Measurements from ENCODE around the gene ADCY3.

GRCh38 chr2:24832931-24833701 lies 86.9 kb downstream of the ADCY3 start:
- TF ChIP-seq, protein P1, sequence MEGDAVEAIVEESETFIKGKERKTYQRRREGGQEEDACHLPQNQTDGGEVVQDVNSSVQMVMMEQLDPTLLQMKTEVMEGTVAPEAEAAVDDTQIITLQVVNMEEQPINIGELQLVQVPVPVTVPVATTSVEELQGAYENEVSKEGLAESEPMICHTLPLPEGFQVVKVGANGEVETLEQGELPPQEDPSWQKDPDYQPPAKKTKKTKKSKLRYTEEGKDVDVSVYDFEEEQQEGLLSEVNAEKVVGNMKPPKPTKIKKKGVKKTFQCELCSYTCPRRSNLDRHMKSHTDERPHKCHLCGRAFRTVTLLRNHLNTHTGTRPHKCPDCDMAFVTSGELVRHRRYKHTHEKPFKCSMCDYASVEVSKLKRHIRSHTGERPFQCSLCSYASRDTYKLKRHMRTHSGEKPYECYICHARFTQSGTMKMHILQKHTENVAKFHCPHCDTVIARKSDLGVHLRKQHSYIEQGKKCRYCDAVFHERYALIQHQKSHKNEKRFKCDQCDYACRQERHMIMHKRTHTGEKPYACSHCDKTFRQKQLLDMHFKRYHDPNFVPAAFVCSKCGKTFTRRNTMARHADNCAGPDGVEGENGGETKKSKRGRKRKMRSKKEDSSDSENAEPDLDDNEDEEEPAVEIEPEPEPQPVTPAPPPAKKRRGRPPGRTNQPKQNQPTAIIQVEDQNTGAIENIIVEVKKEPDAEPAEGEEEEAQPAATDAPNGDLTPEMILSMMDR (conservative IDR thresholded peaks at IDR 0.05; ENCODE audit: low read length), result no peak
- TF ChIP-seq EZH2phosphoT487 (IDR thresholded peaks at IDR 0.05; ENCODE audit: borderline replicate concordance), result no peak

Measured in Loucy (cell line).